Measurements from ENCODE around the gene TMEM128. TPM values are rescaled to one million over a fixed set of nuclear protein-coding genes. Genes with fewer than 3 reads are reported as not detected.
"Not testable (repeated sequence)": the region's sequence is repeated elsewhere in the genome, so short reads cannot be mapped to it uniquely, and the experiment has no call there.

Gene TMEM128
- total RNA-seq, 1 donor from 2014 or later = 18.5 TPM

- no peak for DNase-seq (ENCODE audit: low read depth)
Observed at GRCh38 chr4:4256799-4257198, 8.8 kb upstream of the TMEM128 start.

GRCh38 chr4:4254666-4255065, 6.6 kb upstream of the TMEM128 start:
- DNase-seq (ENCODE audit: low read depth) = no peak

DNA sequence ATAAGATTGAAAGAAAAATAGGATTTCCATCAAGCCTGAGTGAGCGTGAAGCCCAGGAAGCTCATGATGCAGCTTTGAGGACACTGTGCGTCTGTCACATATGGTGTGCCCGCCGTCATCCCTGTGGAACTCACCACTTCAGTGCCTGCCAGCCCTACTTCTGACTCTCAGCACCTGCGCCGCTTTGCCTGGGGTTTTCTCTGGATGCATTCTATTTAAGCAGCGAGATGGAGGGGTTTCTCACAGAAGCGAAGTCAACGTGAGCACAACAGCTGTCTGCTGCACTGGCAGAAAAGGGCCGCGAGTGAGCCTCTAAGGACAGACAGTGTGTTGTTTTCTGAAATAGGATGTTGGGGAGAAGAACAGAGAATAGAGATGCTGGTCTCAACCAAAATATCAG, 6.2 kb upstream of the TMEM128 start:
- no peak for DNase-seq (ENCODE audit: low read depth)

DNA sequence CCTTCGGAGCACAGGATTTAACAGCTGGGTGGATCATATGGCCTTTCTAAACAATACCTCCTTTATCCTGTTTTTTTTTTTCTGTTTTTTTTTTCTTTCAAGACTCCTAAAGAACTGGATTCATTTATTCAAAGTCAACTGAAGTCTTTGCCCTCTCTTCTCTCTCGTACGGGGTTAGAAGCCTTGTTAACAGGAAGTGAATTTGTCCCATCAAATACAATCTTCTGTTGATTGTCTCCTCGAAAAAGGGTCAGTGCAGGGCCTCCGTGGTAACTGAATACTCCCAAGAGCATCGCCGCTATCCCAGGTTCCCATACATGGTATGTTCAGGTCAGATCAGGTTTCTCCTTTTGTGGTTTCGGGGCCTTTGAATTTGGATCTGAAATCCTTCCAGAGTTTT, 1.8 kb upstream of the TMEM128 start:
- DNase-seq (ENCODE audit: low read depth) = no peak

DNA sequence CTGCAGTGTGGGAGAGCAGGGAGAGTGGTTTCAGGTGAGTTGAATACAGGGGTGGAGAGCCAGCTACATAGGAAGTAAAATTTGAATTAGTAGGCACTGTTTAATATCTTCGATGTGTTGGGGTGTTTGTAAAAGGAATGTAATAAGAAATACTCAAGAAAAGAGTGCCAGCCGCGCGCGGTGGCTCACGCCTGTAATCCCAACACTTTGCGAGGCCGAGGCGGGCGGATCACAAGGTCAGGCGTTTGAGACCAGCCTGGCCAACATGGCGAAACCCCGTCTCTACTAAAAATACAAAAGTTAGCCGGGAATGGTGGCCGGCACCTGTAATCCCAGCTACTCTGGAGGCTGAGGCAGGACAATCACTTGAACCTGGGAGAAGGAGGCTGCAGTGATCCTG, 1.3 kb upstream of the TMEM128 start:
- DNase-seq (ENCODE audit: low read depth) = not testable (repeated sequence)

DNA sequence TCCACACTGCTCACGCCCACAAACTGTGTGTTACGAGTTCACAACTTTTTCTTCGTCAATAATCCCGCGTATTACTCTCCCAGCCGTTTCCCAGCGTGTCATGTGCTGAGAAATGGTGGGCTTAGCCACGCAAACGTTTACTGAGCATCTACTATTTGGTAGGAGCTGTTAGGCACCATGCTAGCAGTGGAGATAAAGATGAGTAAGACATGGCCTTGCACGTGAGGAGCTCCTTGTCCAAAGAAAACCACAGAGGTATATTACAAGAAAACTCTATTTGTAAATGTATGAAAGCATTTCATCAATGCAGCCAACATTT, 821 bp upstream of the TMEM128 start:
- no peak for DNase-seq (ENCODE audit: low read depth)

DNA sequence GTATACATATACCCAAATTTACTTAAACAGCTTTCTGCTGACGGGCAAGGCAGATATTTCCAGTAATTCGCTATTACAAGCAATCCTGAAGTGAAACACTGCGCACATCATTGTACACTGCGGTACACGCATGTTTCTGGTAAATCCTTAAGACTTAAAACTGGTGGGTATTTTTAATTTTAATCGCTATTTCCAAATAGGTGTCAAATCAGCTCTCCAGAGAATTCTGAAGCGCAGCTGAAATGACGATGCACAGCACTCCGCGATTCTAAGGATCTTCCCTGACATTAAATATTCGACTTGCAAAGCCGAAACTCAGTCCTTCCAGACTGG, 361 bp downstream of the TMEM128 start:
- DNase-seq (ENCODE audit: low read depth) = no peak

GRCh38 chr4:4245172-4245571, 2.9 kb downstream of the TMEM128 start:
- DNase-seq (ENCODE audit: low read depth) = no peak

- not testable (repeated sequence) for DNase-seq (ENCODE audit: low read depth)
Observed at GRCh38 chr4:4239551-4239950, 8.5 kb downstream of the TMEM128 start.

GRCh38 chr4:4233610-4234009, 14.4 kb downstream of the TMEM128 start:
- no peak for DNase-seq (ENCODE audit: low read depth)

GRCh38 chr4:4228356-4228668, 19.7 kb downstream of the TMEM128 start:
- DNase-seq (ENCODE audit: low read depth) = no peak

GRCh38 chr4:4227510-4228355, 20.3 kb downstream of the TMEM128 start:
- DNase-seq (ENCODE audit: low read depth) = no peak

DNA sequence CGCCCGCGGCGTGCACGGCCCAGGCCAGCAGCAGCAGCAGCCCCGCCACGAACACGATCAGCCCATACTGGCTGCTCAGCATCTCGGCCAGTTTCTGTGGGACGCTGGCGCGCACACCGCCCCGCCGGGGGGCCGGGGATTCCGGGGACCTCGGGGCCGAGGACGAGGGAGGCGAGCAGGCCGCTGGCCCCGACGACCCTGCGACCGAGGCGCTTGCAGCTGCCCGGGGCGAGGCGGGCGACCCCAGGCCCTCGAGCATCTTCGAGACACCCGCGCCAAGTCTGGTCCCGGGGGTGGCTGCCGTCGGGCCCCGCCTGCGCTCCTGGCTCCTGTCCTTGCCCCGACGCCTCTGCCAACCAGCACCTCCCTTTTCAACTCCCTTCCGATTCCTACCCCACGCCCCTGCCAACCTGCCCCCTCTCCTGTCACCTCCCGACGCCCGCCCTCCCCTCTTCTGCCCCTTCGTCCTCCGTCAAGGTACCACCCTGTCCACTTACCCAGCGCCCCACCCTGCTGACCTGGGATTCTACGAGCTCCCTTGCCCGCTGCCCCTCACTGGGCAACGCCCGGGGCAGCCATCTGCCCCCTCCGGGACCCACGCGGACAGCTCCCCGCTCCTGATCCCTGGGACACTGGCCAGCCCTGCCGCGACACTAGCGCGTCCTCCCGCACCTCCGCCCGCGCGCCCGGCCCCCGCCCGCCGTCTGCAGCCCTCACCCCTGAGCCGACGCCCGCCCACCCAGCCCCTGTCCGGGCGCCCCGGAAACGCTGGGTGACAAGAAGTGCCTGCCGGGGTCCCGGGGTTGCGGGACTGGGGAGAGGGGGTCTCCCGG, 21.2 kb downstream of the TMEM128 start, which contains the start of gene OTOP1:
Gene OTOP1 (minus strand): TSS at position 324 of the 833 bp plus-strand sequence. CDS start 65 bp downstream, at position 259.
- DNase-seq (ENCODE audit: low read depth) = no peak

DNA sequence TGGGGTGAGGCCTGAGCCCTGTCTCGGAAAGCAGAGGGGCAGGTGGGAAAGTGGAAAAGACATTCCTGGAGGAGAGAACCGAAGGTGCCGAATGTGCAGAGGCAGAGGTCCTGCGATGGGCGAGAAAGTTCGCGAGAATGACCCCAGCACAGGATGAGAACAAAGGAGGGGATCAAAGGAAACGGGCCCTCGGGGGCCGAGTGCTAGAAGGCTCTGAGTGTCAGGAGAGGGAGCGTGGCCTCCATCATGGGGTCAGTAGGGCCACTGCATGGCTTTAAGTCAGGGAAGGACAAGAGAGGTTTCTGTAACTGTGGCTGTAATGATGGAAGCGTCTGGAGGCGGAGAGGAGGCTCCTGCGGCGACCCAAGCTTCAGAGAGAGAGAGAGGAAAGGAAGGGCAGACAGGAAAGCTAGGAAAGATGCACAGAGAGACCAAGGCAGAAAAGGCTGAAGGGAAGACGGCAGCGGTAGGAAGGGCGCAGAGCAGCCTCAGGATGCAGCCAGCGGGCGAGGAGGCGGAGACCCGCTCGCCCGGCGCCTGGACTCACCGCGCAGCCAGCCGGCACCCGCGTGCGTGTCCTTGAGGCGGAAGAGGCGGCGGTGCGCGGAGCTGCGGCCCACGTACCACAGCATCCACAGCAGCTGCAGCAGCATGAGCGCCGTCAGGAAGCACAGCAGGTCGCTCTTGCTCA, 22.0 kb downstream of the TMEM128 start:
- DNase-seq (ENCODE audit: low read depth) = no peak

- no peak for DNase-seq (ENCODE audit: low read depth)
Observed at GRCh38 chr4:4217113-4217512, 30.9 kb downstream of the TMEM128 start.

GRCh38 chr4:4216648-4217047, 31.4 kb downstream of the TMEM128 start:
- peak; percentile 43 for DNase-seq (ENCODE audit: low read depth)

- peak; percentile 9 for DNase-seq (ENCODE audit: low read depth)
Observed at GRCh38 chr4:4213674-4214073, 34.3 kb downstream of the TMEM128 start.

- no peak for DNase-seq (ENCODE audit: low read depth)
Observed at GRCh38 chr4:4206204-4206603, 41.8 kb downstream of the TMEM128 start.

GRCh38 chr4:4204401-4204745, 43.6 kb downstream of the TMEM128 start:
- no peak for DNase-seq (ENCODE audit: low read depth)

DNA sequence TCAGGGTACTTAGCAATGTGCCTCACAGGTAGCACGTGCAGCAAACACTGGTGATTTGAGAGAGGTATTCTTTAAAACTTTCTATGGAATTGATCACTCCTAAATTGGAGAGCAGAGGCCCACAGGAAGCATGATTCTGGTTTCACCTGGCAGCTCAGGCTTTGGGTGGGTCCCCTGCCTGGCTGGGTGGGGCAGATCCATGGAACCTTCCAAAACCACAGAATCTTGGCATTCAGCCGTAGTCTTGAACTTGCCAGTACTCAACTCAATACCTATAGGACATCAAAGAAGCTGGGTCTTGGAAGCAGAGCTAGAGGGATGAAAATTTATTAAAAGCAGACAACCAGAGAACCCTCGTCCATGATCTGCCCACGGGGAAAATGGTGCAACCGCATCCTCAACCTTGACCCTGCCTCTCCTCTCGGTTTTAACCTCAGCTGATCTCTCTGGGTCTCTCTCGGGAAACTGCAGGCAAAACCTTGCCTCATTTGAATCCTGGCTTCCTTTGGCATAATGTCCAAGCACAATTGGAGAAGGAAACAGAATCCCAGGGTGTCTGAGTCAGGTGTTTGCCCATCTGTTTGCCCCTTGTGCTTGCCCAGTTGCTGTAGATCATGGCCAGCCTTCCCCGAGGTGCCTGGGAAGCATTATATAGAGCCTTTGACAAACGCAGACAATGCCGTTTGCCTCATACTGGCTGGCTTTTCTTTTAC, 44.2 kb downstream of the TMEM128 start:
- no peak for DNase-seq (ENCODE audit: low read depth)

- no peak for DNase-seq (ENCODE audit: low read depth)
Observed at GRCh38 chr4:4202510-4202909, 45.5 kb downstream of the TMEM128 start.

DNA sequence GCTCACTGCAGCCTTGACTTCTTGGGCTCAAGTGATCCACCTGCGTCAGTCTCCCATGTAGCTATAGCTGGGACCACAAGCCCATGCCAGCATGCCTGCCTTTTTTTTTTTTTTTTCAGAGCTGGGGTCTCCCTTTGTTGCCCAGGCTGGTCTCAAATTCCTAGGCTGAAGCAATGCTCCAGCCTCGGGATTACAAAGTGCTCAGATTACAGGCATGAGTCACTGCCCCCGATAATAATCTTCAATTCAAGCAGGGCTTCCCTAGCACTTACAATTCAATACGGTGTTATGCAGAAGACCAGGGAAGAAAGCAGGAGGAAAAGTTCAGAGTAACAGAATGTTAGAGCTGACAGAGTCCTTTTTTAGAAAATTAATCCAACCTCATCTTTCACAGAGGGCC, 47.4 kb downstream of the TMEM128 start:
- DNase-seq (ENCODE audit: low read depth) = no peak
